Aortic smooth muscle cell (primary cell): ENCODE results near the gene FAM210A. TPM values are rescaled to one million over a fixed set of nuclear protein-coding genes. Genes with fewer than 3 reads are reported as not detected.

Experiments used
- total RNA-seq: library from RNA; depleted of rRNA; stranded (reverse); fragments of >200 nt; gene quantifications from 2 replicates; pipeline ENCODE4 v1.2.3, GENCODE V29; 2014

The FAM210A gene
- 18.8 and 19.3 TPM in 2 replicates for total RNA-seq

DNA sequence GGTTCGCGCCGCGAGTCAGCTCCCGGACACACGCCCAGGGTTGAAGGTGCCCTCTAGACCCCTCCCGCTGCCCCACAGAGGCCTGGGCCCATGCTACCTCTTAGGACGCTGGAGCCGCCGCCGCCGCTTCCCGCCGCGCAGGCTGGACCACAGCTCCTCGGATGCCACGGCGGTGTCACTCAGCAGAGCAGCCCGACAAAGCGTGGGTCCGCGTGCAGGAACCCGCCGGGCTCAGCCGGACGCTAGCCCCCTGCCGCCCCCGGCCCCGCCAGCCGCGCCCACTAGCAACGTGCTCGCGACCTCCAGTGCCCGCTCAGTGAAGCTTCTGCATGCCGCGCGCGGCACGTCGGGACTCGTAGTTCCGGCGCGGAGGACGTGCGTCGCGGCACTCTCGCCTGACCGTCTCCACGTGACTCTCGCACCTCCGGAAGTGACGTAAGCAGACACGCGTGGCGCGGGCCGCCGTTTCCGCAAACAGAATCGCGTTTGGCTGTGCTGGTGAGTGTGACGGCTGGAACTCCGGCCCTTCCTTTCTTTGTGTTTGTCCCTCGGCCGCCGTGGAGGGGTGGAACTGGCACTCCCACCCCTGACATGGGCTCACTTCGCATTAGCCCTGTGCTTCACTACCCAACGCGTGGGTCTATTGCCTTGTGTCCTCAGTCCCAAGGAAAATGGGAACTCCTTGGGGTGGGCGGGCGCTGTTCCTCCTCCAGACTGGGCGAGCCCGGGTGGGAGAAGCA is at the start of gene FAM210A, which contains the start of gene RNMT:
TSS of gene FAM210A (minus strand) at position 327 of the 740 bp plus-strand sequence. CDS start 44,481 bp downstream, outside the sequence.
TSS of gene RNMT (plus strand) at position 442 of the 740 bp plus-strand sequence. CDS start 4,845 bp downstream, outside the sequence.

Other genes with a start within 250 kb of the FAM210A start
- gene RNMT, start 115 bp upstream of the FAM210A start, total RNA-seq = 14.3 and 20.3 TPM in 2 replicates
- gene MC5R, start 97.6 kb upstream of the FAM210A start, total RNA-seq = not detected in 2 replicates
- gene MC2R, start 189.0 kb upstream of the FAM210A start, total RNA-seq = not detected in 2 replicates